Esophagus muscularis mucosa (tissue), 4 donors: ENCODE measurements around the gene EDNRA. TPM values are rescaled to one million over a fixed set of nuclear protein-coding genes. Genes with fewer than 3 reads are reported as not detected.

Experiments
- DNase-seq: peaks from one replicate; pipeline ENCODE4 v3.0.0-alpha.2; 2017; ENCODE audit errors: extremely low spot score
- H3K27ac ChIP-seq, 4 donors: fragments of 200-600 bp; sonication (generic); replicated peaks in 1 of 4; 1 replicate in 3 of 4; 2 replicates in 1 of 4; pipeline ENCODE4 v1.5.1; 2016 to 2019; ENCODE audit warnings: mild to moderate bottlenecking in 1 of 4
- H3K27me3 ChIP-seq, 4 donors: fragments of 200-600 bp; sonication (generic); one replicate each; pipeline versions ENCODE4 v1.5.1 to v1.6.0; 2016 to 2019
- H3K36me3 ChIP-seq, 4 donors: fragments of 200-600 bp; sonication (generic); one replicate each; pipeline ENCODE4 v1.5.1; 2016 to 2019
- H3K4me1 ChIP-seq, 4 donors: fragments of 200-600 bp; sonication (generic); one replicate each; pipeline ENCODE4 v1.5.1; 2016 to 2019
- H3K4me3 ChIP-seq, 4 donors: fragments of 200-600 bp; sonication (generic); 1 replicate in 2 of 4; 2 replicates in 2 of 4; pipeline ENCODE4 v1.5.1; 2016 to 2019; ENCODE audit warnings: mild to moderate bottlenecking in 4 of 4, moderate library complexity in 1 of 4
- H3K9me3 ChIP-seq, 4 donors: fragments of 200-600 bp; sonication (generic); 1 replicate in 3 of 4; 2 replicates in 1 of 4; pipeline ENCODE4 v1.5.1; 2016 to 2019
- CTCF ChIP-seq, 3 experiments: fragments of 200-600 bp in 2 of 3; fragments of 450-650 bp in 1 of 3; sonication (generic) in 2 of 3; IDR thresholded peaks; one replicate each; pipeline ENCODE4 v1.5.1; 2017 to 2019; ENCODE audit warnings: antibody characterized with exemption in 3 of 3, mild to moderate bottlenecking in 2 of 3, moderate library complexity in 1 of 3
- EP300 ChIP-seq: sonication (generic); formaldehyde crosslinking; IDR thresholded peaks from one replicate; pipeline ENCODE4 v1.6.1; 2017; ENCODE audit warnings: antibody characterized with exemption
- POLR2A ChIP-seq: fragments of 450-650 bp; IDR thresholded peaks from one replicate; pipeline ENCODE4 v1.6.1; 2017; ENCODE audit warnings: antibody characterized with exemption, moderate library complexity, mild to moderate bottlenecking, low read depth
- POLR2AphosphoS5 ChIP-seq, 2 donors: sonication (generic); formaldehyde crosslinking; IDR thresholded peaks; one replicate each; pipeline ENCODE4 v1.6.1; 2017; ENCODE audit warnings: antibody characterized with exemption in 2 of 2
- WGBS: methylation state at CpG from one replicate; pipeline ENCODE4 v1.1.5; 2018; 5-methylcytosine and 5-hydroxymethylcytosine counted together
- intact Hi-C: fragments of 100-400 bp; cut with DNase I; formaldehyde crosslinking; loops from one replicate; pipeline ENCODE4 v1.15.1; 2023
- total RNA-seq, 4 donors: library from RNA; depleted of rRNA; stranded (reverse); fragments of >200 nt; gene quantifications; one replicate each; pipeline versions ENCODE4 v1.1.0 to v1.2.1, GENCODE V29; 2016

The EDNRA gene
- total RNA-seq, 4 donors from 2014 or later, result 0.83 to 8.0 (median 3.9) TPM

- H3K36me3 ChIP-seq, result peaks cover 0 to 16% (median 0%) of the 10 kb centered on the region in 4 donors
- H3K27me3 ChIP-seq, result no peaks in the 10 kb centered on the region
- no peak overlapping the region for H3K4me3 ChIP-seq
- DNase-seq, result no peak
- H3K4me1 ChIP-seq, result no peaks in the 10 kb centered on the region
- H3K9me3 ChIP-seq, result no peaks in the 10 kb centered on the region
- WGBS, result 93% methylated on average over 17 of the region's 17 CpGs
- no peak overlapping the region for H3K27ac ChIP-seq
- no peak for TF ChIP-seq POLR2A
- TF ChIP-seq EP300, result no peak
- no peak for TF ChIP-seq POLR2AphosphoS5 (IDR thresholded peaks at IDR 0.05)
- TF ChIP-seq CTCF (IDR thresholded peaks at IDR 0.05), result no peak
- intact Hi-C loops, result no loop called here
Observed at GRCh38 chr4:147542229-147542990, 61.5 kb downstream of the EDNRA start.

DNA sequence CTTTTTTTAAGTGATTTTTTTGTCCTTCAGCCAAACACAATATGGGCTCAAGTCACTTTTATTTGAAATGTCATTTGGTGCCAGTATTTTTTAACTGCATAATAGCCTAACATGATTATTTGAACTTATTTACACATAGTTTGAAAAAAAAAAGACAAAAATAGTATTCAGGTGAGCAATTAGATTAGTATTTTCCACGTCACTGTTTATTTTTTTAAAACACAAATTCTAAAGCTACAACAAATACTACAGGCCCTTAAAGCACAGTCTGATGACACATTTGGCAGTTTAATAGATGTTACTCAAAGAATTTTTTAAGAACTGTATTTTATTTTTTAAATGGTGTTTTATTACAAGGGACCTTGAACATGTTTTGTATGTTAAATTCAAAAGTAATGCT lies 62.1 kb downstream of the EDNRA start:
- TF ChIP-seq CTCF (IDR thresholded peaks at IDR 0.05) (no peak), EP300 (no peak), POLR2A (no peak), POLR2AphosphoS5 (IDR thresholded peaks at IDR 0.05) (no peak)
- H3K27me3 ChIP-seq, result no peaks in the 10 kb centered on the region
- DNase-seq, result no peak
- peaks cover 0 to 16% (median 0%) of the 10 kb centered on the region in 4 donors for H3K36me3 ChIP-seq
- no peak overlapping the region for H3K27ac ChIP-seq
- H3K9me3 ChIP-seq, result no peaks in the 10 kb centered on the region
- H3K4me3 ChIP-seq, result no peak overlapping the region
- H3K4me1 ChIP-seq, result no peaks in the 10 kb centered on the region
- intact Hi-C loops, result no loop called here
- 65% methylated on average over 1 of the region's 1 CpG for WGBS

GRCh38 chr4:147546349-147546748 lies 65.5 kb downstream of the EDNRA start:
- H3K4me3 ChIP-seq, result no peak overlapping the region
- no peaks in the 10 kb centered on the region for H3K4me1 ChIP-seq
- H3K36me3 ChIP-seq, result peaks cover 0 to 19% (median 0%) of the 10 kb centered on the region in 4 donors
- TF ChIP-seq POLR2A, result no peak
- no peak for TF ChIP-seq CTCF (IDR thresholded peaks at IDR 0.05)
- no peak for TF ChIP-seq EP300
- no peak for TF ChIP-seq POLR2AphosphoS5 (IDR thresholded peaks at IDR 0.05)
- no peaks in the 10 kb centered on the region for H3K27me3 ChIP-seq
- DNase-seq, result no peak
- H3K27ac ChIP-seq, result no peak overlapping the region
- no peaks in the 10 kb centered on the region for H3K9me3 ChIP-seq
- intact Hi-C loops, result no loop called here
- 66% methylated on average over 2 of the region's 2 CpGs for WGBS

DNA sequence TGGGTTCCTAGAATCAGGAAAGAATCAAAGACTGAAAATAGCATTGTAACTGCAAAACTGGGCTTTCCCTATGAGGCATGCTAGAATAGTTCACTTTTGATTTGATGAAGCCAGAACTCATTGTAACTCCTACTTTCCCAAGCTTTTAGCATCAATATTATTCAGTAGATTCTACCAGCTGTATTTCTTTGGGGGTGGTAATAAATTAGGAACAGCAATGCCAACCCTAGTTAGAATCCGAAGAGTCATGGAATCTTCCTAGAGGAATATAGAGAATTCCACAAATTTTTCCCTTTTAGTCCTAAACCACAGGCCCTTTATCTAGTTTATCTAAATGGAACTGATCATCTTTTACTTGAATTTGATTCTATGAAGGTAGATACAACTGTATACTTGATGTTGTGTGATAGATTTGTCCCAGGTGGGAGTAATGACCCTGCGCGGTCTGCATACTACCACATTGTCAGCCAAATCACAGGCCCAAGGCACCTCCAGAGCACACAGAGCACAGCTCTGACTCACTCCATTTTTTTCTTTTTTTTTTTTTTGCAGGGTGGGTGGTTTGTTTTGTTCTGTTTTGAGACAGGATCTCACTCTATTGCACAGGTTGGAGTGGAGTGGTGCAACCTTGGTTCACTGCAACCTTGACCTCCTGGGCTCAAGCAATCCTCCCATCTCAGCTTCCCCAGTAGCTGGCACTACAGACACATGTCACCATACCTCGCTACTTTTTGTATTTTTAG lies 66.6 kb downstream of the EDNRA start:
- no peak for TF ChIP-seq POLR2A
- H3K27ac ChIP-seq, result no peak overlapping the region
- no peak overlapping the region for H3K4me3 ChIP-seq
- intact Hi-C loops, result no loop called here
- peaks cover 0 to 14% (median 0%) of the 10 kb centered on the region in 4 donors for H3K36me3 ChIP-seq
- no peaks in the 10 kb centered on the region for H3K27me3 ChIP-seq
- no peak for DNase-seq
- H3K9me3 ChIP-seq, result no peaks in the 10 kb centered on the region
- H3K4me1 ChIP-seq, result no peaks in the 10 kb centered on the region
- WGBS, result 94% methylated on average over 4 of the region's 4 CpGs

- H3K4me3 ChIP-seq, result no peak overlapping the region
- intact Hi-C loops, result no loop called here
- WGBS, result 69% methylated on average over 2 of the region's 2 CpGs
- peaks cover 0 to 10% (median 0%) of the 10 kb centered on the region in 4 donors for H3K36me3 ChIP-seq
- H3K4me1 ChIP-seq, result no peaks in the 10 kb centered on the region
- DNase-seq, result no peak
- no peaks in the 10 kb centered on the region for H3K9me3 ChIP-seq
- no peak for TF ChIP-seq CTCF (IDR thresholded peaks at IDR 0.05)
- TF ChIP-seq POLR2AphosphoS5 (IDR thresholded peaks at IDR 0.05), result no peak
- TF ChIP-seq EP300, result no peak
- no peak for TF ChIP-seq POLR2A
- no peak overlapping the region for H3K27ac ChIP-seq
- H3K27me3 ChIP-seq, result no peaks in the 10 kb centered on the region
Observed at GRCh38 chr4:147548256-147548655, 67.4 kb downstream of the EDNRA start.
